B cell (primary cell): ENCODE data around the gene LRP6. TPM values are rescaled to one million over a fixed set of nuclear protein-coding genes. Genes with fewer than 3 reads are reported as not detected.

Source experiments
- ATAC-seq: fragments of 200-7000 bp; cut with Tn5 transposase; one replicate; pipeline ENCODE4 v1.10.0; 2021; ENCODE audit warnings: low read depth, mild to moderate bottlenecking, moderate number of reproducible peaks, moderate library complexity
- CTCF ChIA-PET: fragments of 350-600 bp; sonication (Branson Sonifier 250); formaldehyde crosslinking; loops from one replicate; lab custom pipeline; 2021; ENCODE audit warnings: antibody characterized with exemption, inconsistent platforms; lab: Charles Lee
- POLR2A ChIA-PET: fragments of 350-600 bp; sonication (Branson Sonifier 250); formaldehyde crosslinking; loops from one replicate; lab custom pipeline; 2021; ENCODE audit warnings: antibody characterized with exemption; lab: Charles Lee
- DNase-seq: peaks from one replicate; pipeline ENCODE4 v3.0.0; 2013
- H2AFZ ChIP-seq: 2 replicates; pipeline ENCODE4 v1.6.1; 2012; ENCODE audit warnings: mild to moderate bottlenecking, low read depth, low read length; ENCODE audit not compliant: insufficient read depth, poor library complexity, severe bottlenecking
- H3K27ac ChIP-seq, 2 donors: 1 replicate in 1 of 2; 2 replicates in 1 of 2; pipeline ENCODE4 v1.5.1; 2012 to 2013; ENCODE audit warnings: low read length in 2 of 2, mild to moderate bottlenecking in 2 of 2, moderate library complexity in 1 of 2
- H3K27me3 ChIP-seq, 4 experiments: fragments of 200-600 bp in 1 of 4; sonication (generic) in 1 of 4; replicated peaks in 1 of 4; 1 replicate in 2 of 4; 2 replicates in 2 of 4; pipeline versions ENCODE4 v1.6.1 to v1.7.0; 2013 to 2016; ENCODE audit warnings: low read length in 3 of 4, mild to moderate bottlenecking in 2 of 4, mixed read lengths in 1 of 4, moderate library complexity in 1 of 4; ENCODE audit not compliant: insufficient read depth in 4 of 4, control insufficient read depth in 3 of 4; ENCODE audit errors: control extremely low read depth in 1 of 4
- H3K36me3 ChIP-seq, 2 experiments: replicated peaks in 1 of 2; 1 replicate in 1 of 2; 2 replicates in 1 of 2; pipeline versions ENCODE4 v1.6.1 to v1.7.1; 2013; ENCODE audit warnings: low read length in 1 of 2; ENCODE audit not compliant: insufficient read depth in 2 of 2, control insufficient read depth in 1 of 2; ENCODE audit errors: control extremely low read depth in 1 of 2, extremely low read depth in 1 of 2
- H3K4me1 ChIP-seq, 2 donors: fragments of 200-600 bp in 1 of 2; sonication (generic) in 1 of 2; 1 replicate in 1 of 2; 2 replicates in 1 of 2; pipeline versions ENCODE4 v1.5.1 to v1.6.1; 2013 to 2017; ENCODE audit warnings: low read length in 2 of 2; ENCODE audit not compliant: control insufficient read depth in 2 of 2, insufficient read depth in 2 of 2
- H3K4me2 ChIP-seq: replicated peaks from 2 replicates; pipeline ENCODE3; 2012; ENCODE audit warnings: mild to moderate bottlenecking, low read depth, low read length; ENCODE audit not compliant: poor library complexity, severe bottlenecking
- H3K4me3 ChIP-seq, 5 experiments: fragments of 200-600 bp in 1 of 5; sonication (generic) in 1 of 5; 1 replicate in 3 of 5; 2 replicates in 2 of 5; pipeline versions ENCODE4 v1.5.1 to v1.7.0; 2011 to 2016; ENCODE audit warnings: low read length in 4 of 5, mild to moderate bottlenecking in 4 of 5, low read depth in 2 of 5, control low read depth in 1 of 5, moderate library complexity in 1 of 5; ENCODE audit not compliant: insufficient read depth in 1 of 5; ENCODE audit errors: control extremely low read depth in 1 of 5, extremely low read depth in 1 of 5
- H3K79me2 ChIP-seq: fragments of 200-600 bp; sonication (generic); one replicate; pipeline ENCODE4 v1.6.0; 2016; ENCODE audit warnings: low read length; ENCODE audit not compliant: control insufficient read depth, insufficient read depth
- H3K9ac ChIP-seq: fragments of 200-600 bp; sonication (generic); 2 replicates; pipeline ENCODE4 v1.6.1; 2017; ENCODE audit warnings: mild to moderate bottlenecking, low read length, moderate library complexity
- H3K9me3 ChIP-seq, 3 donors: one replicate each; pipeline versions ENCODE4 v1.6.1 to v1.7.1; 2013; ENCODE audit warnings: low read length in 2 of 3; ENCODE audit not compliant: control insufficient read depth in 2 of 3, insufficient read depth in 1 of 3; ENCODE audit errors: control extremely low read depth in 1 of 3
- H4K20me1 ChIP-seq: 2 replicates; pipeline ENCODE4 v1.6.0; 2012; ENCODE audit warnings: mild to moderate bottlenecking, low read length; ENCODE audit not compliant: insufficient read depth, control insufficient read depth, poor library complexity, severe bottlenecking
- H3K27ac Mint-ChIP-seq: one replicate; pipeline ENCODE4 v1.8.0; 2021; ENCODE audit warnings: mixed read lengths
- H3K27me3 Mint-ChIP-seq: one replicate; pipeline ENCODE4 v1.8.0; 2021; ENCODE audit warnings: mixed read lengths
- H3K4me1 Mint-ChIP-seq: one replicate; pipeline ENCODE4 v1.8.0; 2021; ENCODE audit warnings: mixed read lengths
- H3K4me3 Mint-ChIP-seq: one replicate; pipeline ENCODE4 v1.8.0; 2021; ENCODE audit warnings: mixed read lengths
- H3K9me3 Mint-ChIP-seq: one replicate; pipeline ENCODE4 v1.8.0; 2022; ENCODE audit warnings: mixed read lengths; ENCODE audit not compliant: insufficient read depth
- EZH2 ChIP-seq: IDR thresholded peaks from 2 replicates; pipeline ENCODE4 v1.6.1; 2012; ENCODE audit warnings: borderline replicate concordance, low read depth, mild to moderate bottlenecking, moderate library complexity, low read length; ENCODE audit not compliant: insufficient read depth, poor library complexity, severe bottlenecking
- WGBS: methylation state at CpG from one replicate; pipeline ENCODE4 v1.1.5; 2013; ENCODE audit warnings: missing lambda C conversion rate; ENCODE audit not compliant: insufficient coverage; 5-methylcytosine and 5-hydroxymethylcytosine counted together
- intact Hi-C: fragments of 100-400 bp; cut with micrococcal nuclease; formaldehyde crosslinking; loops from one replicate; pipeline ENCODE4 v1.10.0; 2022
- polyA plus RNA-seq: library from polyadenylated mRNA; depleted of rRNA; stranded (reverse); fragments of >200 nt; gene quantifications from 2 replicates; pipeline ENCODE4 v1.2.3, GENCODE V29; 2012
- total RNA-seq, 2 donors: library from RNA; stranded (reverse); fragments of 120-200 nt in 1 of 2; gene quantifications; 1 replicate in 1 of 2; 2 replicates in 1 of 2; pipeline versions ENCODE4 v1.2.3 to v1.2.4, GENCODE V29; 2013 to 2022
- TF ChIP-seq, protein P1 (sequence below): fragments of 200-600 bp; IDR thresholded peaks from one replicate; pipeline ENCODE4 v1.8.0; 2022; ENCODE audit warnings: antibody characterized with exemption, mild to moderate bottlenecking

LRP6 gene
- total and polyA plus RNA-seq, 2 donors (not counting 1 experiment from before 2014, with no cell fraction given): 0.34 to 2.8 TPM

DNA sequence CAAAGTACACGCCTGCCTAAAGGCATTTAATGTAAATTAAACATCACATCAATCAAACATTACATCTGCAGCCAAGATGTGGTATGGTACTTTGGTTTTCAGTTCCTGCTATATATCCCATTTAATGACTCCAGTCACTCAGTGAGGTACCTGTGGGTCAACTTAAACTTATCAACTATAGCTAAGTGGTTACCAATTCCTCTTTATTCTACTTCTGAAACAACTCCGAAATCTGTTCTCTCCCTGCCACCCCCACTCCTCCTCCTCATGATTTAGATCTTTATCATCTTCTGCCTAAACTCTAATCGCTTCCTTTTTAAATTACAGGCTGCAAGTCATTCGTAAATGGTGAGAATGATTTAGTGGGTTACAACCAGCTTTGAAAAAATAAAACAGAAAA is 138.2 kb downstream of the LRP6 start:
- no peaks in the 10 kb centered on the region for H4K20me1 ChIP-seq
- H3K4me2 ChIP-seq: no peak overlapping the region
- no CpG with 5 or more reads among the region's 4 CpGs for WGBS
- intact Hi-C loops: no loop called here
- peaks cover 0 to 4% of the 10 kb centered on the region in 2 experiments for H3K36me3 ChIP-seq
- H3K9ac ChIP-seq: no peak overlapping the region
- TF ChIP-seq EZH2: no peak
- TF ChIP-seq, protein P1, sequence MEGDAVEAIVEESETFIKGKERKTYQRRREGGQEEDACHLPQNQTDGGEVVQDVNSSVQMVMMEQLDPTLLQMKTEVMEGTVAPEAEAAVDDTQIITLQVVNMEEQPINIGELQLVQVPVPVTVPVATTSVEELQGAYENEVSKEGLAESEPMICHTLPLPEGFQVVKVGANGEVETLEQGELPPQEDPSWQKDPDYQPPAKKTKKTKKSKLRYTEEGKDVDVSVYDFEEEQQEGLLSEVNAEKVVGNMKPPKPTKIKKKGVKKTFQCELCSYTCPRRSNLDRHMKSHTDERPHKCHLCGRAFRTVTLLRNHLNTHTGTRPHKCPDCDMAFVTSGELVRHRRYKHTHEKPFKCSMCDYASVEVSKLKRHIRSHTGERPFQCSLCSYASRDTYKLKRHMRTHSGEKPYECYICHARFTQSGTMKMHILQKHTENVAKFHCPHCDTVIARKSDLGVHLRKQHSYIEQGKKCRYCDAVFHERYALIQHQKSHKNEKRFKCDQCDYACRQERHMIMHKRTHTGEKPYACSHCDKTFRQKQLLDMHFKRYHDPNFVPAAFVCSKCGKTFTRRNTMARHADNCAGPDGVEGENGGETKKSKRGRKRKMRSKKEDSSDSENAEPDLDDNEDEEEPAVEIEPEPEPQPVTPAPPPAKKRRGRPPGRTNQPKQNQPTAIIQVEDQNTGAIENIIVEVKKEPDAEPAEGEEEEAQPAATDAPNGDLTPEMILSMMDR: no peak
- H3K9me3 ChIP-seq: no peaks in the 10 kb centered on the region
- H3K4me1 ChIP-seq: no peaks in the 10 kb centered on the region
- ChIA-PET CTCF (interaction anchor here (0.6 to 2.1 kb wide), 2 partner anchors 10 to 1207 kb away, joined by 3 to 6 read pairs; no protein-coding TSS in a partner anchor), POLR2A (no interaction called here)
- H3K4me3 ChIP-seq: no peak overlapping the region
- no peaks in the 10 kb centered on the region for H3K27me3 ChIP-seq
- Mint-ChIP-seq H3K4me1 (no peaks in the 10 kb centered on the region), H3K27me3 (peaks cover 3% of the 10 kb centered on the region), H3K4me3 (no peak overlapping the region), H3K9me3 (no peaks in the 10 kb centered on the region), H3K27ac (no peak overlapping the region)
- no peak overlapping the region for H3K27ac ChIP-seq
- no peaks in the 10 kb centered on the region for H3K79me2 ChIP-seq
- DNase-seq (no peak), ATAC-seq (no peak)
- no peak overlapping the region for H2AFZ ChIP-seq

DNA sequence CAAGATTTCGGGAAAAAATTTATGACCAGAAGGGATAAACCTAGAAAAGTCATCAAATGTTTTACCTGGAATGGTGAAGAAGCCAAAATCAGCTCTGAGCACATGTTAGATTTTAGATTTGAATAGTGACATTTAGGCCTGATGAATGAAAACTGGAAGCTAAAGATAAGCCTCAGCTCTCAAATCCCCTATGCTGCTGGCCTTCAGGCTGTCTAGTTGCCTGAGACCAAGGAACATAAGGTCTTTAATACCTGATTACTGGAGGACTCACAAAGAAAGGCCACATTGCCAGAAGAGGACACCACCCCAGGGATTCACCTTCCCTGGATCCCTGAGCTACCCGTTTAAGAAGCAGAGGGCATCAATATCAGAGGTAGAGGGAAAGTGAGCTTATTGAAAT is 139.5 kb downstream of the LRP6 start:
- ATAC-seq (no peak), DNase-seq (no peak)
- Histone ChIP-seq H3K4me3 (no peak overlapping the region), H3K27me3 (no peaks in the 10 kb centered on the region), H3K79me2 (no peaks in the 10 kb centered on the region), H3K9ac (no peak overlapping the region), H3K4me1 (no peaks in the 10 kb centered on the region), H3K36me3 (peaks cover 0 to 4% of the 10 kb centered on the region in 2 experiments), H4K20me1 (no peaks in the 10 kb centered on the region), H3K4me2 (no peak overlapping the region), H3K9me3 (no peaks in the 10 kb centered on the region), H2AFZ (no peak overlapping the region), H3K27ac (no peak overlapping the region)
- Mint-ChIP-seq H3K4me3 (no peak overlapping the region), H3K4me1 (no peaks in the 10 kb centered on the region), H3K27me3 (peaks cover 3% of the 10 kb centered on the region), H3K27ac (no peak overlapping the region), H3K9me3 (no peaks in the 10 kb centered on the region)
- intact Hi-C loops: no loop called here
- TF ChIP-seq, protein P1: no peak
- TF ChIP-seq EZH2: no peak
- ChIA-PET CTCF (interaction anchor here (1.1 kb wide), 1 partner anchor 8 kb away, joined by 3 read pairs; no protein-coding TSS in a partner anchor), POLR2A (no interaction called here)
- no CpG with 5 or more reads among the region's 2 CpGs for WGBS
